ENCODE results near the gene ATXN2.
A peak's percentile ranks its signal among the peaks of the same experiment; 100 is the strongest.

ATXN2 gene

DNA sequence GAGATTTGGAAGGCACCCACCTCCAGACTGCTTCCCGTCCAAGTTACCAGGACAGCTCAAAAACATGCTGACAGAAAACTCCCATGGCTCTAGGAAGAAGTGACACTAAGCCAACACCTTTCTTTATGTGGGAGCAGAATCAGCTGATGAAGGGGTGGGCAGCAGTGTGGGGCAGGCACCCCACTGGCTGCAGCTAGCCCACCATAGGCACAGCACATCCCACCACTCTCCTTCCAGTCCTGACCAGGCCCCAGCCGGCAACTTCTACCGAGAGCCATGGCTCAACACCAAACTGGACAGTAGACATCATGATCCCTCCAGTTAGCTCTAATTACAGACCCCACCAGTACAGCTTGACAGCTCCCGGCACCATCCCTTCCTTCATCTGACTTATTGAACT is 148.4 kb downstream of the ATXN2 start:
- DNase-seq = no peak

DNA sequence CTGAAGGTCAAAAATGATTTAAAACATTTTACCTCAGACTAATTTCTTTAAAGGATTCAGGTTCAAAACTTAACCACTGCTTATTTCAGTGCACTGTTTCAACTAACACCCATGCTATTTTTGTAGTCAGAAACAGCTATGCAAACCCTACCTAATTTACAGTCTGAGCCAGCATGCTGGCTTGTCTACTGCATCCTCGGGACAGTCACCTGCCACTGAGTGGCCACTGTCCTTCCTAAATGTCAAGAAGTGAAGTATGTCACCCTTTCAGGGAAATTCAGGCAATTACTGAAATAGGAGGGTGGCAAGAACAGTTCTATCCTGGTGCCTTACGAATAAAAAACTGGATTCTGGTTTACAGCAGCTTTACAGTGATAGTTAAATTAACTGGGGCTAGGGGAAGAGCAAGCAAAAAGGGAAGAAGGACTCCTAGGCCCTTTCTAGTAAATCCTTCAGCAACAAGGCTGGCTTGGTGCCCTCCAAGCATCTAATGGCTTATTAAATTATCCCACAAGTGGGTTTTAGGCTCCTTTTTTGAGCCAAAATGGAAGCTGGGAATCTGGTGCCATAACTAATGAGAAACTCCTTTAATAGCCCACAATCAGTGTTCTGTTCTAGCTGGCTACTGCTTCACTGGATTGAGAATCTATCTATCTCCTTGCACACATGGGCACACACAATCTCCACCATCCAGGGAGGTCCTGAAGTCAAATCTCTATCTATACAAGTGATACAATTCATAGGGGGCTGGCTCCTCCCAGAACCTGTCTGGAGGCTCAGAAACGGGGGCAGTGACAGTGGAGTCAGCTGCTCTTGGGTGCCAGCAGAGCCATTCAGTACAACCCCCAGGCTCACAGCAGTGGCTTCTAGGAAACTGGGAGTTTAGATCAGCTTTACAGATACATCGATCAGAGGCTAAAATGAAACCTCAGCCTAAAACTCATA is 150.0 kb downstream of the ATXN2 start:
- no peak for DNase-seq

- no peak for DNase-seq
These were observed 150.8 kb downstream of the ATXN2 start for GRCh38 chr12:111448266-111448830.

DNA sequence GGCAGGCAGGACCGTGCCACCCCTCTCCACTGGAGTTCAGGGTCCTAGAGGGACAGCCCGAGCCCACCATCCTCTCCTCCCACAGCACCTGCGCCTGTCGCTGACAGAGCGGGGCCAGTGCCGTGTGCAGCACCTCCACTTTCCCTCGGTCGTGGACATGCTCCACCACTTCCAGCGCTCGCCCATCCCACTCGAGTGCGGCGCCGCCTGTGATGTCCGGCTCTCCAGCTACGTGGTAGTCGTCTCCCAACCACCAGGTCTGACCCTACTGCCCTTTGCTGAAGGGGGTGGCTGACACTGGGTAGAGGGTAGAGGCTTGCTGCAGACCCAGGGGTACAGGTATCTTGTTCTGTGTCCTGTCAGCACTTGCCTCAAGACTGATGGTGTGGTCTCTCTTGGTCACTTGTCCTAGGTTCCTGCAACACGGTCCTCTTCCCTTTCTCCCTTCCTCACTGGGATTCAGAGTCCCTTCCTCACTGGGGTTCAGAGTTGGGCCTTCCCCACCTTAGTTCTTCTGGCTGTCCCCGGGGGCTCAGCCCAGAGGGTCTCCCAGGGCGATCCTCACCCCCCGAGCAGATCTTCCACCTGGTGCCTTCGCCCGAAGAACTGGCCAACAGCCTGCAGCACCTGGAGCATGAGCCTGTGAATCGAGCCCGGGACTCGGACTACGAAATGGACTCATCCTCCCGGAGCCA is 151.4 kb downstream of the ATXN2 start:
- no peak for DNase-seq

GRCh38 chr12:111446631-111447570 is 152.2 kb downstream of the ATXN2 start:
- no peak for DNase-seq

- DNase-seq = no peak
These were observed 153.2 kb downstream of the ATXN2 start for GRCh38 chr12:111445726-111446581.

- DNase-seq = peak; percentile 67 to 77
These were observed 154.0 kb downstream of the ATXN2 start for GRCh38 chr12:111444925-111445725.

GRCh38 chr12:111444314-111444924 is 154.7 kb downstream of the ATXN2 start:
- no peak for DNase-seq

DNA sequence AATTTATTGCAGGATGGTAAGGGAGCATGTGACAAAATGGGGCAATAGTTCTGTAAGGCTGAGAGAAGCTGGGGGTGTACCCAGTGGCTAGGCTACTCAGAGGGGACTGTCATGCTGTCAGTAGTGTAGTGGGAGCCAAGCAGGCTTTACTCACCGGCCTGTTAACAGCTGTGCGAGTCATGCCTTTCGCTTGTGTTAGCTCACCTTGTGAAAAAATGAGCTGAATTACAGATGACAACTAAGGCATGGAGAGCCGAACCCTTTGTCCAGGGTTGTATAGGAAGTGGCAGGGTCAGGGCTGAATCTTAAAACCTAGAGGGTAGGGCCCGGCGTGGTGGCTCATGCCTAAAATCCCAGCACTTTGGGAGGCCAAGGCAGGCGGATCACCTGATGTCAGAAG is 155.5 kb downstream of the ATXN2 start:
- DNase-seq = peak; percentile 36 to 43

DNA sequence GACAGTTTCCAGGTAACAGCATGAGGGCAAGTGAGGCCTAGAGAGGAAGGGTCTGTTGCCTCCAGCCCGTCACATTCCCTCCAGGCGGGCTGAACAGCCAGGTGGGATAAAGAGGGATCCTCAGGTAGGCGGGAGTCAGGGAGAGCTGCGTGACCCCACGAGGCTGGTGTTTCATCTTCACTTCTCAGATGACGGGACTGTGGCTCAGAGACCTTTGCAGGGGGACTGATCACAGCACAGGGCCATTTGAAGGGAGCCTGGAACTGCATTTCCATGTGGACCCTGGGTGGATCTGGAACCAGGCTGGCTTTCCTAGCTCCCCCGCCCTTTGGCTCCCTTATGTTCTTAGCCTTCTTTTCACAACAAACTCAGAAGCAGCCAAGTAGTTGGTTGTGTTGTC is 156.0 kb downstream of the ATXN2 start:
- DNase-seq = no peak

GRCh38 chr12:111442301-111443045 is 156.6 kb downstream of the ATXN2 start:
- no peak for DNase-seq

DNA sequence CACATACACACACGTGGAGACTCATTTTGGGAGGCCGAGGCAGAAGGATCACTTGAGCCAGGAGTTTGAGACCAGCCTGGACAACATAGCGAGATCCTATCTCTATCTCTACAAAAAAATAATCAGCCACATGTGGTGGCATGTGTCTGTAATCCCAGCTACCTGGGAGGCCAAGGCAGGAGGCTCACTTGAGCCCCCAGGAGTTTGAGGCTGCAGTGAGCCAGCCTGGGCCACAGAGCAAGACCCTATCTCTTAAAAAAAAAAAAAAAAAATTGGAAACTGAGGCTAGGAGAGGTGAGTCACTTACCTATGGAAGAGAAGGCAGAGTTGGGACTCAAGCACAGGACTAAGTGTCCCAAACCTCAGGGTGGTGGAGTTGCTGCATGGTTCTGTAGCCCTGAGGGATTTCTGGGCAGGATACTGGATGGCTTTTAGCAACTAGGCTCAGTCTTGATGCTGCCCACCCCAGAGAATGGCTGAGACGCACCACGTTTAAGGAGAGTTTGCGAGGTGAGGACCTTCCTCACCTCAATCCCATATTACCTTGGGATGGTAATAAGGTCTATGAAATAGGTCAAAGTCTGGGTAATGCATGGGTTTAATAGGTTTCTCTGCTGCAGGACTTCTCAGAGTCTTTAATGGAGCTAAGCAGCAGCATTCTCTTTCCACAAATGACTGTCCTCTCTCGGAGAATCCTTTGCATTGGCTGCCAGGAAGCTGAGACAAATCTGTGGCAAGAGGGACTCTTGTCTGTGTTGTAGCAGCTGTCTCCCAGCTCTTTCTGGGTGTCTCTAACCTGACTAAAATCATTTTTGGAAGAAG is 157.8 kb downstream of the ATXN2 start:
- DNase-seq = no peak

DNA sequence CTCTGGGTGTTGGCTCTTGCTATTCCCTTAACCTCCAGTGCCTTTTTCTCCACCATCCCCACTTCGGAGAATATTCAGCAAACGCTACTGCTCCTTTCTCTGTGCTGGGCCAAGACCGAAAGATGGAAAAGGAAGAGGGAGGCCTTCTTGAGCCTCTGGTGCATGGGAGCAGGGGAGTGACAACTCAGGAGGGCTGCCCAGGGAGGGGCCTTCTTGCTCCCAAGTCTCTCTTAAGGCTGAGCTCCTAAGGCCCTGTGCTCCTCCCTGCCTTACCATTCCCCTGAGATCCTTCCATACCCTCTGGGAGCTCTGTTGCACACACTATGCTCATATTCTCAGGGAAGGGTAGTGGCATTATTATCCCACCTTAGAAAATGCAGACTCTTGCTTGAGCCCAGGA is 158.5 kb downstream of the ATXN2 start:
- no peak for DNase-seq

GRCh38 chr12:111440152-111440551 is 159.0 kb downstream of the ATXN2 start:
- DNase-seq = no peak

DNA sequence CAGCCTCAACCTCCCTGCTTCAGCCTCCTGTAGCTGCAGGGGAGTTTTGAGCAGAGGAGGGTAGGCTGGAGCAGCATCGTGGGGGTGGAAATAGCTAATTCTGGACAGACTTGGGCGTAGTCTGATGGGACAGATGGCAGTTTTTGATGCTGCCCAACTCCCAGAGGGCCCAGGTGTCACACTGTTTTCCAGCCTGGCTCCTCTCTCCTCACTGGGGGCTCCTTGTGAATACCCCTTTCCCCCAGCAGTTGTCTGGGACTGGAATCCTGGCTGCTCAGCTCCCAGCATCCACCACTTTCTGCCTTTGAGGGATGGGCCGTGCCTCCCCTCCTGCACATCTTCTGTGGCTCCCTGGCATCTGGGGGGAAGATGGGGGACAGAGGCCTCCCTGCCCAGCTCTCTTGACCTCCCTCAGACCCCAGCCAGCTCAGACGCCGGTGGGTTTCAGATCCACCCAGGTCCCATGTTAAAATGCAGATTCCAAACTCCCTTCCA is 159.4 kb downstream of the ATXN2 start:
- DNase-seq = no peak

DNA sequence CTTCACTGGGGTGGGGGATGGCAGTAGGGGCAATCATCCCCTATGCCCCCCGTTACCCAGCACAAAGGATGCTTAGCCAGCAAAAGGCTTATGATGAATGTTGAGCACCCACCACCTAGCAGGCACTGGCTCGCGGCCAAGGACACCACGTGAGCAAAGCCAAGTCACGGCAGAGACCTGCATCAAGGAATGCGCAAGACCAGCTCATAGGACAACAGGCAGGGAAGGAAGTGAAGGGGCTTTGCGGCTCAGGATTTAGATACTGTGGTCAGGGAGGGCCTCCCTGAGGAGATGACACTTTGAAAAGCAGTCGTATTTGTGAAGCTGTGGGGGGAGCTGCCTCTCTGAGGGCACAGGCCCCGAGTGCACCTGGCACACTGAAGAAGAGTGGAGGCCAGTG is 160.6 kb downstream of the ATXN2 start:
- DNase-seq = peak; percentile 46 to 52

- DNase-seq = no peak
These were observed 161.2 kb downstream of the ATXN2 start for GRCh38 chr12:111437816-111438454.

- no peak for DNase-seq
These were observed 162.3 kb downstream of the ATXN2 start for GRCh38 chr12:111436811-111437210.

All from activated CD4-positive, alpha-beta T cell treated with anti-CD3 and anti-CD28 coated beads for 4 hours (primary cell).